ENCODE results near the gene CEP76.

- TF ChIP-seq ZFP30 (CRISPR knock-in tag; IDR thresholded peaks at IDR 0.05) (no peak), BACH2 (CRISPR knock-in tag; IDR thresholded peaks at IDR 0.05; ENCODE audit: borderline replicate concordance) (no peak), ZFP3 (CRISPR knock-in tag; IDR thresholded peaks at IDR 0.05) (no peak), RARB (CRISPR knock-in tag; IDR thresholded peaks at IDR 0.05) (no peak), TSHZ2 (CRISPR knock-in tag; IDR thresholded peaks at IDR 0.05) (no peak)
Observed at GRCh38 chr18:12639990-12640880, 62.3 kb downstream of the CEP76 start.

All from SK-N-SH treated with all-trans-retinoic acid at 6 μM for 48 hours (cell line).